ENCODE results near the gene LSM3. TPM values are rescaled to one million over a fixed set of nuclear protein-coding genes. Genes with fewer than 3 reads are reported as not detected.

The LSM3 gene
- total RNA-seq, 2 experiments from 2014 or later: 22.1 to 22.9 TPM

DNA sequence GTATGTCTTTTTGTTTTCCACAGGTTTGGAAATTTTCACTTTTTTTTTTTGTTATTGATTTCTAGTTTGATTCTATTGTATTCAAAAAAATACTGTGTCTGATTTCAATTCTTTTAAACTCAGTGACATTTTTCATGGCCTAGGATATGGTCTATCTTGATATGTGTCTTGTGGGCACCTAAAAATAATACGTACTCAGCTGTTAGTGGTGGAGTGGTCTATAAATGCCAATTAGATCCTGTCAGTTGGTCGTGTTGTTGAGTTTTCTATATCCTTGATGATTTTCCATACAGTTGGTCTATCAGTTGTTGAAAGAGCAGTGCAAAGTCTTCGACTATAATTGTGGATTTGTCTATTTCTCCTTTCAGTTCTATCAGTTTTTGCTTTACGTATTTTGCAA, 61.7 kb downstream of the LSM3 start:
- no peaks in the 10 kb centered on the region for H3K9me3 Mint-ChIP-seq
- H3K27ac Mint-ChIP-seq: no peak overlapping the region
- H3K4me3 Mint-ChIP-seq: no peak overlapping the region
- DNase-seq: no peak
- ChIA-PET CTCF (interaction anchor here (0.8 kb wide), 1 partner anchor 35 kb away, joined by 3 read pairs; no protein-coding TSS in a partner anchor), POLR2A (interaction anchor here (0.7 kb wide), 1 partner anchor 83 kb away, joined by 6 read pairs; no protein-coding TSS in a partner anchor)
- intact Hi-C loops (cut with micrococcal nuclease): no loop called here
- H3K4me1 Mint-ChIP-seq (ENCODE audit: low read depth): no peaks in the 10 kb centered on the region
- H3K27me3 Mint-ChIP-seq: peaks cover 2% of the 10 kb centered on the region
- H3K36me3 Mint-ChIP-seq: no peaks in the 10 kb centered on the region

GRCh38 chr3:14241716-14242115, 63.1 kb downstream of the LSM3 start:
- Mint-ChIP-seq H3K27ac (no peak overlapping the region), H3K36me3 (no peaks in the 10 kb centered on the region), H3K4me3 (no peak overlapping the region), H3K4me1 (ENCODE audit: low read depth) (no peaks in the 10 kb centered on the region), H3K9me3 (no peaks in the 10 kb centered on the region), H3K27me3 (peaks cover 2% of the 10 kb centered on the region)
- intact Hi-C loops (cut with micrococcal nuclease): no loop called here
- CTCF ChIA-PET: no interaction called here
- POLR2A ChIA-PET: no interaction called here
- no peak for DNase-seq

GRCh38 chr3:14242490-14243311, 64.1 kb downstream of the LSM3 start:
- Mint-ChIP-seq H3K27ac (no peak overlapping the region), H3K36me3 (no peaks in the 10 kb centered on the region), H3K4me3 (no peak overlapping the region), H3K4me1 (ENCODE audit: low read depth) (no peaks in the 10 kb centered on the region), H3K9me3 (no peaks in the 10 kb centered on the region), H3K27me3 (peaks cover 2% of the 10 kb centered on the region)
- CTCF ChIA-PET: interaction anchor here (1.1 kb wide), 1 partner anchor 39 kb away, joined by 3 read pairs; no protein-coding TSS in a partner anchor
- intact Hi-C loops (cut with micrococcal nuclease): no loop called here
- no peak for DNase-seq
- POLR2A ChIA-PET: no interaction called here

- intact Hi-C loops (cut with micrococcal nuclease): no loop called here
- H3K36me3 Mint-ChIP-seq: no peaks in the 10 kb centered on the region
- ChIA-PET POLR2A (no interaction called here), CTCF (interaction anchor here (1.1 kb wide), 1 partner anchor 40 kb away, joined by 3 read pairs; no protein-coding TSS in a partner anchor)
- no peak for DNase-seq
- no peaks in the 10 kb centered on the region for H3K27me3 Mint-ChIP-seq
- H3K9me3 Mint-ChIP-seq: no peaks in the 10 kb centered on the region
- H3K4me3 Mint-ChIP-seq: no peak overlapping the region
- no peaks in the 10 kb centered on the region for H3K4me1 Mint-ChIP-seq (ENCODE audit: low read depth)
- H3K27ac Mint-ChIP-seq: no peak overlapping the region
Measured at GRCh38 chr3:14243782-14244181, 65.2 kb downstream of the LSM3 start.

DNA sequence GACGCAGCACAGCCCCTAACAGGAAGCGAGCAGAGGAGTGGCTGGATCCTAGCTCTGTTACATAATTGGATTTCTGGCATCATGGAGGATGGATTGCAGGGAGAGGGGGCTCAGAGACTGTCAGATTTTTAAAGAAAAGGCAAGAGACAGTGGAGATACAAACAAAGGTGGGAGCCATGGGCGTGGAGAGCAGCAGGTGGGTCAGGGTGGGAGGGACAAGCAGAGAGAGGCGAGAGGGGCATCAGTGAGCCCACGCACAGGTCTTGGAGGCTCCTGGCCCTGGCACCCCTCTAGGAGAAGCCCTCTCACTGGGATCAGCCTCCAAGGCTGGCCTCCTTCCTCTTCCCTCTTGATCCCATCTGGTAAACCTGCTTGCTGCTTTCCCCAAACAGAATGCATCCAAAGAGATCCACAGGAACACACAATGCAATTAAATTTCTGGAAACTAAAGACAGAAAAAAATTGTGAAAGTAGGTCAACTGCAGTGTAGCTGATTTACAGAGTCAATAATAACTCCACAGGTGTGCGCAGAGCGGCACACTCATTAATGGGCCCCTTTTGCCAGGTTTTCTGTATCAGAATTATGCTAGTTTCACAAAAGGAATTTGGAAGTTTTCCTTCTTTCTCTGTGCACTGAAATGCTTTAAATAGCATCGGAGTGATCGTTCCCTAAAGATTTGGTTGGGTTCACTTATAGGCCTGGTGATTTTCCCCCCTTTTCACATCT, 66.1 kb downstream of the LSM3 start:
- H3K4me3 Mint-ChIP-seq: no peak overlapping the region
- H3K4me1 Mint-ChIP-seq (ENCODE audit: low read depth): no peaks in the 10 kb centered on the region
- intact Hi-C loops (cut with micrococcal nuclease): no loop called here
- no peak for DNase-seq
- no peak overlapping the region for H3K27ac Mint-ChIP-seq
- POLR2A ChIA-PET: no interaction called here
- H3K36me3 Mint-ChIP-seq: no peaks in the 10 kb centered on the region
- CTCF ChIA-PET: no interaction called here
- no peaks in the 10 kb centered on the region for H3K27me3 Mint-ChIP-seq
- H3K9me3 Mint-ChIP-seq: no peaks in the 10 kb centered on the region

GRCh38 chr3:14245248-14245639, 66.6 kb downstream of the LSM3 start:
- intact Hi-C loops (cut with micrococcal nuclease): no loop called here
- no peaks in the 10 kb centered on the region for H3K4me1 Mint-ChIP-seq (ENCODE audit: low read depth)
- CTCF ChIA-PET: no interaction called here

DNA sequence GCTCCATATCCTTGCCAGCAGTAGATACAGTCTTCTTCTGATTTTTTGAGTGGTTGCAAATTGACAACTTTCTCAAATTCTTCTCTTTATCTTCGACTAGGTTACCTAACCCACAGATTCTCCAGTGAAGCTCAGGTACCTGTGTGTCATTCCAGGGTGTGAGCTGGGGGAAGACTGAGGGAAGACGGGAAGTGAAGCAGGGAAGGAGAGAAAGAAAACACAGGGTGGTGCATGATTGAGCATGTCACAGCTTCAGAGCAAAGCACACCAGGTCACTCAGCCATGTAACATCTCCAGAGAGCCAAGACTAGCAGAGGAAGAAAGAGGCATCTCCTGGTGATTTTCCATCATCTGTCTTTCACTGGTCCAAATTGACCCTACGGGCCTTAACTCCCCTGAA, 67.2 kb downstream of the LSM3 start:
- intact Hi-C loops (cut with micrococcal nuclease): no loop called here
- H3K4me3 Mint-ChIP-seq: no peak overlapping the region
- no peaks in the 10 kb centered on the region for H3K27me3 Mint-ChIP-seq
- CTCF ChIA-PET: no interaction called here
- H3K27ac Mint-ChIP-seq: no peak overlapping the region
- H3K9me3 Mint-ChIP-seq: no peaks in the 10 kb centered on the region
- DNase-seq: no peak
- no peaks in the 10 kb centered on the region for H3K4me1 Mint-ChIP-seq (ENCODE audit: low read depth)
- H3K36me3 Mint-ChIP-seq: no peaks in the 10 kb centered on the region
- POLR2A ChIA-PET: no interaction called here

More at GRCh38 chr3:14245248-14245639, 66.6 kb downstream of the LSM3 start:
- POLR2A ChIA-PET: no interaction called here
- H3K27me3 Mint-ChIP-seq: no peaks in the 10 kb centered on the region
- H3K36me3 Mint-ChIP-seq: no peaks in the 10 kb centered on the region
- no peak overlapping the region for H3K4me3 Mint-ChIP-seq
- DNase-seq: no peak
- no peak overlapping the region for H3K27ac Mint-ChIP-seq
- no peaks in the 10 kb centered on the region for H3K9me3 Mint-ChIP-seq

GRCh38 chr3:14246414-14246813, 67.8 kb downstream of the LSM3 start:
- no peaks in the 10 kb centered on the region for H3K27me3 Mint-ChIP-seq

GRCh38 chr3:14248477-14248848, 69.8 kb downstream of the LSM3 start:
- DNase-seq: no peak
- no peak overlapping the region for H3K27ac Mint-ChIP-seq
- no peaks in the 10 kb centered on the region for H3K27me3 Mint-ChIP-seq
- no peaks in the 10 kb centered on the region for H3K4me1 Mint-ChIP-seq (ENCODE audit: low read depth)
- H3K4me3 Mint-ChIP-seq: no peak overlapping the region
- CTCF ChIA-PET: interaction anchor here (1.1 kb wide), 1 partner anchor 16 kb away, joined by 3 read pairs; no protein-coding TSS in a partner anchor
- no peaks in the 10 kb centered on the region for H3K9me3 Mint-ChIP-seq
- no peaks in the 10 kb centered on the region for H3K36me3 Mint-ChIP-seq
- POLR2A ChIA-PET: no interaction called here
- intact Hi-C loops (cut with micrococcal nuclease): no loop called here

More at GRCh38 chr3:14246414-14246813, 67.8 kb downstream of the LSM3 start:
- H3K4me3 Mint-ChIP-seq: no peak overlapping the region
- intact Hi-C loops (cut with micrococcal nuclease): no loop called here
- no peak overlapping the region for H3K27ac Mint-ChIP-seq
- CTCF ChIA-PET: no interaction called here
- no peaks in the 10 kb centered on the region for H3K36me3 Mint-ChIP-seq
- no peaks in the 10 kb centered on the region for H3K9me3 Mint-ChIP-seq
- no peak for DNase-seq
- POLR2A ChIA-PET: no interaction called here
- no peaks in the 10 kb centered on the region for H3K4me1 Mint-ChIP-seq (ENCODE audit: low read depth)

DNA sequence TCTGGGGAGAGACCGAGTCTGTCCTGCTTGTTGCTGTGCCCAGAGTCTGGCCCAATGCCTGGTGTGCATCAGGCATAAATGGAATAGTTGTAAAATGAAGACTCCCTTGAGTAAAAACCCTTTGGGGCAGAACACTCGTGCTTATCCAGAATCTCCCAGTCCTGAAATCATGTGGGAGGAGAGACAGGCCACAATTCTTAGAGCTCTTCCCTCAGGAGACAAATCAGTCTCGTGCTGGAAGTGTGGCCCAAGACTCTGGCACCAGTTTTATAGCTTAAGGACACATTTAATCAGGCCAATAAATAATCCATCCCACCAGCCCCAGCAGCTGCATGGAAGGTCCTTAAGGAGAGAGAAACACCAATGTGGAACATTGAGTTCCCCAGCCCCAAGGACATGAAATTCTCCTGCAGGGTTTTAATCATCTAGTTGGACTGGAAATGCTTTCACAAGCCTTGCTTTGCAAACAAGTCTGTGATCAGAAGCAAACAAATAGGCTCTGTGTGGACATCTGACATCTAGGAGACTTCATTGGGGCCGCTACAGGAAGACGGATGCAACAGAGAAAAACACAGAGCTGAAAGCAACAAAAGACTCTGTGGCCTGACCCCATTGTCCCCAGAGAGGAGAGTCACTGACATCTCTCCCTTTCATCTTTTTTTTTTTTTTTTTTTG, 70.4 kb downstream of the LSM3 start:
- Mint-ChIP-seq H3K27ac (no peak overlapping the region), H3K9me3 (no peaks in the 10 kb centered on the region), H3K4me3 (no peak overlapping the region), H3K4me1 (ENCODE audit: low read depth) (no peaks in the 10 kb centered on the region), H3K36me3 (no peaks in the 10 kb centered on the region), H3K27me3 (no peaks in the 10 kb centered on the region)
- intact Hi-C loops (cut with micrococcal nuclease): no loop called here
- CTCF ChIA-PET: interaction anchor here (1.0 to 1.1 kb wide), 2 partner anchors 16 to 46 kb away, joined by 3 read pairs; no protein-coding TSS in a partner anchor
- DNase-seq: no peak
- POLR2A ChIA-PET: no interaction called here

Measured in activated CD4-positive, alpha-beta memory T cell treated with anti-CD3 and anti-CD28 coated beads for 36 hours (primary cell).